SH-SY5Y (cell line): ENCODE data around the gene CDKN1C.

Source experiments
- GATA2 ChIP-seq: IDR thresholded peaks from 2 replicates; pipeline ENCODE4 v1.6.1; 2011; ENCODE audit warnings: mild to moderate bottlenecking, low read depth, low read length
- GATA3 ChIP-seq: IDR thresholded peaks from 2 replicates; pipeline ENCODE4 v1.6.1; 2011; ENCODE audit warnings: low read depth, mild to moderate bottlenecking, low read length, moderate library complexity

The CDKN1C gene

GRCh38 chr11:2837096-2837601 is 48.4 kb downstream of the CDKN1C start:
- no peak for TF ChIP-seq GATA2
- TF ChIP-seq GATA3, result no peak

GRCh38 chr11:2836315-2837095 is 49.1 kb downstream of the CDKN1C start:
- no peak for TF ChIP-seq GATA2
- no peak for TF ChIP-seq GATA3

- TF ChIP-seq GATA3, result no peak
- TF ChIP-seq GATA2, result no peak
These were observed 49.8 kb downstream of the CDKN1C start for GRCh38 chr11:2835751-2836150.

GRCh38 chr11:2835296-2835695 is 50.3 kb downstream of the CDKN1C start:
- no peak for TF ChIP-seq GATA3
- no peak for TF ChIP-seq GATA2

GRCh38 chr11:2834503-2835273 is 50.9 kb downstream of the CDKN1C start:
- TF ChIP-seq GATA3 (no peak), GATA2 (no peak)

- TF ChIP-seq GATA3 (no peak), GATA2 (no peak)
These were observed 51.7 kb downstream of the CDKN1C start for GRCh38 chr11:2833716-2834502.
